Ovary (tissue), 3 donors: ENCODE measurements around the gene ERF.

Source experiments
- CTCF ChIP-seq, 3 donors: fragments of 450-650 bp in 2 of 3; fragments of 200-600 bp in 1 of 3; IDR thresholded peaks; one replicate each; pipeline versions ENCODE4 v1.5.1 to v1.8.0; 2016 to 2022; ENCODE audit warnings: antibody characterized with exemption in 3 of 3, mild to moderate bottlenecking in 1 of 3
- EP300 ChIP-seq: sonication (generic); formaldehyde crosslinking; IDR thresholded peaks from one replicate; pipeline ENCODE4 v1.6.1; 2017; ENCODE audit warnings: antibody characterized with exemption
- POLR2A ChIP-seq: fragments of 450-650 bp; IDR thresholded peaks from one replicate; pipeline ENCODE4 v1.6.1; 2017; ENCODE audit warnings: antibody characterized with exemption, mild to moderate bottlenecking, moderate library complexity
- donor health status: DM: no; HTN: no; CAD: no.

- TF ChIP-seq CTCF (IDR thresholded peaks at IDR 0.05): no peak
- no peak for TF ChIP-seq EP300
- TF ChIP-seq POLR2A: no peak
These were observed 38.0 kb upstream of the ERF start for GRCh38 chr19:42292963-42293362.
